Mesenchymal stem cell (in vitro differentiated cells and primary cell): ENCODE data around the gene FBXO8.

Source experiments
- DNase-seq: peaks from one replicate; pipeline ENCODE4 v3.0.0-alpha.2; 2013
- H2AFZ ChIP-seq: one replicate; pipeline ENCODE4 v1.6.1; 2013; ENCODE audit warnings: low read depth, mild to moderate bottlenecking, control low read depth, inconsistent platforms, low read length, moderate library complexity
- H2AK5ac ChIP-seq: 2 replicates; pipeline ENCODE4 v1.6.1; 2013; ENCODE audit warnings: low read length, moderate library complexity, mild to moderate bottlenecking, inconsistent platforms; ENCODE audit not compliant: severe bottlenecking
- H2BK120ac ChIP-seq: one replicate; pipeline ENCODE4 v1.6.1; 2013; ENCODE audit warnings: low read depth, mild to moderate bottlenecking, inconsistent platforms, low read length, moderate library complexity
- H2BK12ac ChIP-seq, 2 experiments: one replicate each; pipeline ENCODE4 v1.6.1; 2013; ENCODE audit warnings: inconsistent platforms in 2 of 2, low read length in 2 of 2, mild to moderate bottlenecking in 2 of 2, moderate library complexity in 2 of 2, control low read depth in 1 of 2
- H2BK15ac ChIP-seq: one replicate; pipeline ENCODE4 v1.6.1; 2013; ENCODE audit warnings: mild to moderate bottlenecking, low read depth, inconsistent platforms; ENCODE audit not compliant: poor library complexity, severe bottlenecking
- H2BK5ac ChIP-seq: 2 replicates; pipeline ENCODE4 v1.6.1; 2013; ENCODE audit warnings: low read depth, mild to moderate bottlenecking, low read length, control low read depth, inconsistent platforms; ENCODE audit not compliant: poor library complexity, severe bottlenecking
- H3K14ac ChIP-seq, 2 experiments: one replicate each; pipeline ENCODE4 v1.6.1; 2013; ENCODE audit warnings: inconsistent platforms in 2 of 2, low read length in 2 of 2, control low read depth in 1 of 2, mild to moderate bottlenecking in 1 of 2, moderate library complexity in 1 of 2
- H3K18ac ChIP-seq, 2 experiments: one replicate each; pipeline ENCODE4 v1.6.1; 2013; ENCODE audit warnings: inconsistent platforms in 2 of 2, low read length in 2 of 2, control low read depth in 1 of 2, low read depth in 1 of 2, mild to moderate bottlenecking in 1 of 2
- H3K23ac ChIP-seq, 2 experiments: one replicate each; pipeline ENCODE4 v1.6.1; 2013; ENCODE audit warnings: inconsistent platforms in 2 of 2, low read length in 2 of 2, mild to moderate bottlenecking in 2 of 2, moderate library complexity in 2 of 2, control low read depth in 1 of 2
- H3K27ac ChIP-seq: 2 replicates; pipeline ENCODE4 v1.5.1; 2013; ENCODE audit warnings: mild to moderate bottlenecking, moderate library complexity, low read length, control low read depth, inconsistent platforms; ENCODE audit not compliant: poor library complexity, severe bottlenecking
- H3K27me3 ChIP-seq, 2 experiments: 2 replicates each; pipeline versions ENCODE4 v1.6.1 to v1.7.0; 2013; ENCODE audit warnings: low read length in 2 of 2, mild to moderate bottlenecking in 2 of 2, moderate library complexity in 2 of 2, control low read depth in 1 of 2, inconsistent platforms in 1 of 2; ENCODE audit not compliant: control insufficient read depth in 1 of 2, insufficient read depth in 1 of 2
- H3K36me3 ChIP-seq, 2 experiments: 2 replicates each; pipeline versions ENCODE4 v1.6.1 to v1.7.0; 2013; ENCODE audit warnings: low read length in 2 of 2, control low read depth in 1 of 2, inconsistent platforms in 1 of 2, low read depth in 1 of 2, mild to moderate bottlenecking in 1 of 2; ENCODE audit not compliant: insufficient read depth in 2 of 2, control insufficient read depth in 1 of 2
- H3K4ac ChIP-seq, 2 experiments: one replicate each; pipeline ENCODE4 v1.6.1; 2013; ENCODE audit warnings: inconsistent platforms in 2 of 2, low read length in 2 of 2, mild to moderate bottlenecking in 2 of 2, moderate library complexity in 2 of 2, control low read depth in 1 of 2, low read depth in 1 of 2
- H3K4me1 ChIP-seq: 2 replicates; pipeline ENCODE4 v1.6.1; 2013; ENCODE audit warnings: low read depth, low read length, control low read depth; ENCODE audit not compliant: control insufficient read depth, insufficient read depth
- H3K4me2 ChIP-seq: 2 replicates; pipeline ENCODE4 v1.6.1; 2013; ENCODE audit warnings: low read length, mild to moderate bottlenecking, inconsistent platforms; ENCODE audit not compliant: poor library complexity, severe bottlenecking
- H3K4me3 ChIP-seq, 2 experiments: 2 replicates each; pipeline versions ENCODE4 v1.5.1 to v1.7.0; 2013; ENCODE audit warnings: low read length in 2 of 2, mild to moderate bottlenecking in 2 of 2, control low read depth in 1 of 2, low read depth in 1 of 2; ENCODE audit not compliant: insufficient read depth in 1 of 2
- H3K79me1 ChIP-seq: replicated peaks from 2 replicates; pipeline ENCODE4 v1.6.1; 2013; ENCODE audit warnings: mild to moderate bottlenecking, control low read depth, low read length, inconsistent platforms; ENCODE audit not compliant: poor library complexity, severe bottlenecking
- H3K9ac ChIP-seq: 2 replicates; pipeline ENCODE4 v1.7.0; 2013; ENCODE audit warnings: mild to moderate bottlenecking, low read length, moderate library complexity
- H3K9me3 ChIP-seq: 2 replicates; pipeline ENCODE4 v1.7.0; 2013; ENCODE audit warnings: mild to moderate bottlenecking, low read length; ENCODE audit not compliant: control insufficient read depth
- H4K8ac ChIP-seq: one replicate; pipeline ENCODE4 v1.6.1; 2013; ENCODE audit warnings: inconsistent platforms, mild to moderate bottlenecking, low read length, moderate library complexity
- H4K91ac ChIP-seq: one replicate; pipeline ENCODE4 v1.6.1; 2013; ENCODE audit warnings: mild to moderate bottlenecking, low read length, inconsistent platforms
- WGBS: methylation state at CpG from one replicate; pipeline ENCODE4 v1.1.7; 2013; ENCODE audit warnings: mixed read lengths; 5-methylcytosine and 5-hydroxymethylcytosine counted together

FBXO8 gene

GRCh38 chr4:174312993-174313392, 29.5 kb upstream of the FBXO8 start:
- Histone ChIP-seq H2AFZ (no peak overlapping the region), H2BK12ac (no peak overlapping the region), H3K4me2 (no peak overlapping the region), H3K4me3 (no peak overlapping the region), H2BK5ac (no peak overlapping the region), H4K8ac (no peak overlapping the region), H3K4ac (no peak overlapping the region), H3K36me3 (peaks cover 0 to 3% of the 10 kb centered on the region in 2 experiments), H3K9me3 (no peaks in the 10 kb centered on the region), H3K27me3 (no peaks in the 10 kb centered on the region), H3K4me1 (no peaks in the 10 kb centered on the region), H3K79me1 (no peaks in the 10 kb centered on the region), H3K18ac (no peak overlapping the region), H3K27ac (no peak overlapping the region), H3K9ac (no peak overlapping the region), H2BK120ac (no peak overlapping the region), H4K91ac (no peak overlapping the region), H2BK15ac (no peak overlapping the region), H2AK5ac (no peak overlapping the region), H3K14ac (no peak overlapping the region), H3K23ac (no peak overlapping the region)
- no peak for DNase-seq
- WGBS, result 97% methylated on average over 3 of the region's 3 CpGs

GRCh38 chr4:174307694-174308093, 24.2 kb upstream of the FBXO8 start:
- Histone ChIP-seq H4K91ac (no peak overlapping the region), H3K4me3 (no peak overlapping the region), H4K8ac (no peak overlapping the region), H3K4me2 (no peak overlapping the region), H3K4me1 (no peaks in the 10 kb centered on the region), H2AFZ (no peak overlapping the region), H3K9ac (no peak overlapping the region), H3K27ac (no peak overlapping the region), H3K14ac (no peak overlapping the region), H3K36me3 (peaks cover 0 to 31% of the 10 kb centered on the region in 2 experiments), H2BK12ac (no peak overlapping the region), H2AK5ac (no peak overlapping the region), H3K18ac (no peak overlapping the region), H2BK5ac (no peak overlapping the region), H3K79me1 (no peaks in the 10 kb centered on the region), H3K9me3 (no peaks in the 10 kb centered on the region), H3K27me3 (no peaks in the 10 kb centered on the region), H2BK120ac (no peak overlapping the region), H3K23ac (no peak overlapping the region), H3K4ac (no peak overlapping the region), H2BK15ac (no peak overlapping the region)
- 96% methylated on average over 2 of the region's 4 CpGs for WGBS
- no peak for DNase-seq

GRCh38 chr4:174305961-174306360, 22.5 kb upstream of the FBXO8 start:
- no peaks in the 10 kb centered on the region for H3K4me1 ChIP-seq
- no peak overlapping the region for H3K4me3 ChIP-seq
- H3K27me3 ChIP-seq, result no peaks in the 10 kb centered on the region
- H2BK12ac ChIP-seq, result no peak overlapping the region
- no peak overlapping the region for H3K18ac ChIP-seq
- H4K91ac ChIP-seq, result no peak overlapping the region
- 97% methylated on average over 3 of the region's 3 CpGs for WGBS
- H3K4ac ChIP-seq, result no peak overlapping the region
- H3K79me1 ChIP-seq, result no peaks in the 10 kb centered on the region
- no peak overlapping the region for H2AK5ac ChIP-seq
- H4K8ac ChIP-seq, result no peak overlapping the region
- no peak overlapping the region for H3K27ac ChIP-seq
- H3K9me3 ChIP-seq, result no peaks in the 10 kb centered on the region
- no peak overlapping the region for H3K4me2 ChIP-seq
- H3K9ac ChIP-seq, result no peak overlapping the region
- H2BK120ac ChIP-seq, result no peak overlapping the region
- no peak overlapping the region for H2BK15ac ChIP-seq
- no peak overlapping the region for H3K23ac ChIP-seq
- no peak overlapping the region for H2AFZ ChIP-seq
- DNase-seq, result no peak
- peaks cover 0 to 34% of the 10 kb centered on the region in 2 experiments for H3K36me3 ChIP-seq
- H2BK5ac ChIP-seq, result no peak overlapping the region
- no peak overlapping the region for H3K14ac ChIP-seq

- H3K4me2 ChIP-seq, result no peak overlapping the region
- H2BK15ac ChIP-seq, result no peak overlapping the region
- no peak overlapping the region for H3K9ac ChIP-seq
- no peak overlapping the region for H2AK5ac ChIP-seq
- no peak overlapping the region for H3K4ac ChIP-seq
- no peak overlapping the region for H3K4me3 ChIP-seq
- H3K27ac ChIP-seq, result no peak overlapping the region
- H3K79me1 ChIP-seq, result no peaks in the 10 kb centered on the region
- no peak for DNase-seq
- no peak overlapping the region for H3K23ac ChIP-seq
- no peaks in the 10 kb centered on the region for H3K27me3 ChIP-seq
- H3K18ac ChIP-seq, result no peak overlapping the region
- H2BK5ac ChIP-seq, result no peak overlapping the region
- no CpG with 5 or more reads among the region's 1 CpG for WGBS
- H3K9me3 ChIP-seq, result no peaks in the 10 kb centered on the region
- H2BK120ac ChIP-seq, result no peak overlapping the region
- H4K8ac ChIP-seq, result no peak overlapping the region
- H3K4me1 ChIP-seq, result no peaks in the 10 kb centered on the region
- H3K14ac ChIP-seq, result no peak overlapping the region
- no peak overlapping the region for H4K91ac ChIP-seq
- no peak overlapping the region for H2BK12ac ChIP-seq
- H3K36me3 ChIP-seq, result peaks cover 0 to 45% of the 10 kb centered on the region in 2 experiments
- no peak overlapping the region for H2AFZ ChIP-seq
Observed at GRCh38 chr4:174304664-174305063, 21.2 kb upstream of the FBXO8 start.
